Liver (tissue), 3 donors: ENCODE measurements around the gene C2CD4C.
"Not testable (repeated sequence)": the region's sequence is repeated elsewhere in the genome, so short reads cannot be mapped to it uniquely, and the experiment has no call there.

ENCODE experiments used
- CTCF ChIP-seq: fragments of 150-350 bp; IDR thresholded peaks from 2 replicates; pipeline ENCODE4 v1.5.1; 2017; ENCODE audit warnings: improper control_type of control experiment, low read depth, low read length; ENCODE audit not compliant: missing input control
- RAD21 ChIP-seq, 2 donors: IDR thresholded peaks; 2 replicates each; pipeline ENCODE4 v1.6.1; 2016; ENCODE audit warnings: antibody characterized with exemption in 2 of 2, mild to moderate bottlenecking in 2 of 2
- donor health status: healthy.
- donor health status: healthy.

GRCh38 chr19:422917-423226 lies 13.9 kb upstream of the C2CD4C start:
- TF ChIP-seq CTCF; RAD21 (IDR thresholded peaks at IDR 0.05): not testable (repeated sequence)
